H9 (cell line): ENCODE results near the gene SULF2. TPM values are rescaled to one million over a fixed set of nuclear protein-coding genes. Genes with fewer than 3 reads are reported as not detected.

Experiments
- DNase-seq: peaks from one replicate; pipeline ENCODE4 v3.0.0-alpha.2; 2017
- H2AFZ ChIP-seq: one replicate; pipeline ENCODE4 v1.6.1; 2013; ENCODE audit warnings: mild to moderate bottlenecking, low read length, control low read depth, moderate library complexity
- H2AK5ac ChIP-seq: 2 replicates; pipeline ENCODE4 v1.6.1; 2013; ENCODE audit warnings: low read length, control low read depth, mixed read lengths; ENCODE audit not compliant: insufficient read length
- H2BK120ac ChIP-seq: one replicate; pipeline ENCODE4 v1.6.1; 2013; ENCODE audit warnings: low read depth, mild to moderate bottlenecking, low read length, control low read depth, inconsistent platforms; ENCODE audit not compliant: poor library complexity, severe bottlenecking
- H2BK12ac ChIP-seq: 2 replicates; pipeline ENCODE4 v1.6.1; 2013; ENCODE audit warnings: low read length, control low read depth, mixed read lengths, low read depth; ENCODE audit not compliant: insufficient read length
- H2BK15ac ChIP-seq: 2 replicates; pipeline ENCODE4 v1.6.1; 2013; ENCODE audit warnings: low read depth, low read length, control low read depth
- H2BK20ac ChIP-seq: one replicate; pipeline ENCODE4 v1.6.1; 2013; ENCODE audit warnings: low read depth, mild to moderate bottlenecking, low read length, control low read depth, inconsistent platforms; ENCODE audit not compliant: poor library complexity, severe bottlenecking
- H2BK5ac ChIP-seq: 2 replicates; pipeline ENCODE4 v1.6.1; 2013; ENCODE audit warnings: low read length, control low read depth, mixed read lengths; ENCODE audit not compliant: insufficient read length
- H3K14ac ChIP-seq: 2 replicates; pipeline ENCODE4 v1.6.1; 2013; ENCODE audit warnings: low read length, control low read depth; ENCODE audit not compliant: insufficient read depth
- H3K18ac ChIP-seq: 2 replicates; pipeline ENCODE4 v1.6.1; 2013; ENCODE audit warnings: low read depth, mild to moderate bottlenecking, mixed read lengths, low read length, control low read depth; ENCODE audit not compliant: insufficient read length
- H3K23ac ChIP-seq: 2 replicates; pipeline ENCODE4 v1.6.1; 2013; ENCODE audit warnings: low read length, control low read depth, mixed read lengths, low read depth; ENCODE audit not compliant: insufficient read length
- H3K23me2 ChIP-seq: 2 replicates; pipeline ENCODE4 v1.6.1; 2013; ENCODE audit warnings: low read depth, mild to moderate bottlenecking, mixed read lengths, low read length, control low read depth; ENCODE audit not compliant: insufficient read length, poor library complexity, severe bottlenecking
- H3K27ac ChIP-seq: 2 replicates; pipeline ENCODE4 v1.5.1; 2013; ENCODE audit warnings: low read length, control low read depth, mixed read lengths, low read depth; ENCODE audit not compliant: insufficient read length
- H3K27me3 ChIP-seq: 2 replicates; pipeline ENCODE4 v1.6.1; 2013; ENCODE audit warnings: low read length, control low read depth, inconsistent platforms; ENCODE audit not compliant: insufficient read depth
- H3K4ac ChIP-seq: 2 replicates; pipeline ENCODE4 v1.6.1; 2013; ENCODE audit warnings: low read depth, mild to moderate bottlenecking, control low read depth, inconsistent platforms, low read length, moderate library complexity
- H3K4me1 ChIP-seq: 2 replicates; pipeline ENCODE4 v1.6.1; 2013; ENCODE audit warnings: low read length, control low read depth, inconsistent platforms; ENCODE audit not compliant: insufficient read depth
- H3K4me2 ChIP-seq: 2 replicates; pipeline ENCODE4 v1.6.1; 2013; ENCODE audit warnings: low read length, control low read depth, mixed read lengths; ENCODE audit not compliant: insufficient read length, insufficient read depth
- H3K56ac ChIP-seq: 2 replicates; pipeline ENCODE4 v1.6.1; 2013; ENCODE audit warnings: low read depth, mild to moderate bottlenecking, mixed read lengths, low read length, control low read depth; ENCODE audit not compliant: insufficient read length
- H3K79me1 ChIP-seq: 2 replicates; pipeline ENCODE4 v1.6.1; 2013; ENCODE audit warnings: low read depth, mild to moderate bottlenecking, moderate library complexity, low read length, control low read depth, inconsistent platforms; ENCODE audit not compliant: insufficient read depth, poor library complexity, severe bottlenecking
- H3K79me2 ChIP-seq: 2 replicates; pipeline ENCODE4 v1.6.1; 2013; ENCODE audit warnings: low read length, control low read depth, inconsistent platforms; ENCODE audit not compliant: insufficient read depth
- H3K9ac ChIP-seq: 2 replicates; pipeline ENCODE4 v1.6.1; 2013; ENCODE audit warnings: low read length, control low read depth, mixed read lengths; ENCODE audit not compliant: insufficient read length; ENCODE audit errors: extremely low read depth
- H3K9me3 ChIP-seq: one replicate; pipeline ENCODE4 v1.6.1; 2013; ENCODE audit warnings: low read depth, low read length, inconsistent platforms; ENCODE audit not compliant: control insufficient read depth
- H3T11ph ChIP-seq: one replicate; pipeline ENCODE4 v1.6.1; 2013; ENCODE audit warnings: mild to moderate bottlenecking, low read length, control low read depth, inconsistent platforms
- H4K20me1 ChIP-seq: one replicate; pipeline ENCODE4 v1.6.1; 2013; ENCODE audit not compliant: control insufficient read depth, insufficient read length, insufficient read depth
- H4K5ac ChIP-seq: 2 replicates; pipeline ENCODE4 v1.6.1; 2013; ENCODE audit warnings: low read depth, mild to moderate bottlenecking, mixed read lengths, low read length, control low read depth; ENCODE audit not compliant: insufficient read length
- H4K8ac ChIP-seq: replicated peaks from 2 replicates; pipeline ENCODE4 v1.6.1; 2013; ENCODE audit warnings: low read length, control low read depth, mixed read lengths, low read depth; ENCODE audit not compliant: insufficient read length
- H4K91ac ChIP-seq: 2 replicates; pipeline ENCODE4 v1.6.1; 2013; ENCODE audit warnings: low read depth, mild to moderate bottlenecking, moderate library complexity, mixed read lengths, low read length, control low read depth; ENCODE audit not compliant: insufficient read length
- H3K27ac Mint-ChIP-seq, 3 experiments: 2 replicates in 2 of 3; 3 replicates in 1 of 3; pipeline ENCODE4 v1.8.0; 2020 to 2021; ENCODE audit warnings: mixed read lengths in 3 of 3, mild to moderate bottlenecking in 1 of 3, moderate library complexity in 1 of 3
- H3K27me3 Mint-ChIP-seq: 2 replicates; pipeline ENCODE4 v1.8.0; 2021; ENCODE audit warnings: low read depth, mild to moderate bottlenecking, moderate library complexity, mixed read lengths
- H3K36me3 Mint-ChIP-seq, 3 experiments: 2 replicates in 2 of 3; 3 replicates in 1 of 3; pipeline ENCODE4 v1.8.0; 2020 to 2021; ENCODE audit warnings: low read depth in 3 of 3, mixed read lengths in 3 of 3; ENCODE audit not compliant: insufficient read depth in 1 of 3
- H3K4me1 Mint-ChIP-seq, 2 experiments: 2 replicates each; pipeline ENCODE4 v1.8.0; 2020; ENCODE audit warnings: mixed read lengths in 2 of 2
- H3K4me3 Mint-ChIP-seq, 2 experiments: 2 replicates in 1 of 2; 3 replicates in 1 of 2; pipeline ENCODE4 v1.8.0; 2020 to 2021; ENCODE audit warnings: mild to moderate bottlenecking in 2 of 2, mixed read lengths in 2 of 2, moderate library complexity in 1 of 2
- H3K9me3 Mint-ChIP-seq, 2 experiments: 2 replicates in 1 of 2; 3 replicates in 1 of 2; pipeline ENCODE4 v1.8.0; 2020; ENCODE audit warnings: mild to moderate bottlenecking in 2 of 2, mixed read lengths in 2 of 2, moderate library complexity in 1 of 2
- CTCF ChIP-seq: fragments of 200-600 bp; sonication (generic); conservative IDR thresholded peaks from 3 replicates; pipeline ENCODE4 v1.8.0; 2021; ENCODE audit warnings: antibody characterized with exemption, mild to moderate bottlenecking
- total RNA-seq: library from RNA; stranded (reverse); gene quantifications from 2 replicates; pipeline ENCODE4 v1.2.1, GENCODE V29; 2021

The SULF2 gene
- total RNA-seq, 1 experiment from 2014 or later, result 31.2 TPM

GRCh38 chr20:47631078-47631477 lies 154.2 kb downstream of the SULF2 start:
- no peak overlapping the region for H3K56ac ChIP-seq
- H3K27me3 ChIP-seq, result no peaks in the 10 kb centered on the region
- no peak for TF ChIP-seq CTCF
- H3K23me2 ChIP-seq, result no peaks in the 10 kb centered on the region
- H3K4me3 Mint-ChIP-seq, result no peak overlapping the region
- H3K79me2 ChIP-seq, result no peaks in the 10 kb centered on the region
- H2AK5ac ChIP-seq, result no peak overlapping the region
- H4K5ac ChIP-seq, result no peak overlapping the region
- H3K27me3 Mint-ChIP-seq, result no peaks in the 10 kb centered on the region
- H4K20me1 ChIP-seq, result no peaks in the 10 kb centered on the region
- H3K4me1 ChIP-seq, result no peaks in the 10 kb centered on the region
- no peak overlapping the region for H3K23ac ChIP-seq
- no peak overlapping the region for H2BK12ac ChIP-seq
- no peak for DNase-seq
- H3K36me3 Mint-ChIP-seq, result peaks cover 9 to 27% (median 26%) of the 10 kb centered on the region in 3 experiments; a peak in 6 of 7 replicates
- H3T11ph ChIP-seq, result no peak overlapping the region
- H3K27ac ChIP-seq, result no peak overlapping the region
- no peak overlapping the region for H4K91ac ChIP-seq
- H4K8ac ChIP-seq, result no peak overlapping the region
- H3K4ac ChIP-seq, result no peak overlapping the region
- no peaks in the 10 kb centered on the region for H3K9me3 ChIP-seq
- no peak overlapping the region for H3K9ac ChIP-seq
- no peak overlapping the region for H3K27ac Mint-ChIP-seq
- H3K4me2 ChIP-seq, result no peak overlapping the region
- no peak overlapping the region for H2BK20ac ChIP-seq
- no peaks in the 10 kb centered on the region for H3K9me3 Mint-ChIP-seq
- H3K14ac ChIP-seq, result no peak overlapping the region
- H2BK15ac ChIP-seq, result no peak overlapping the region
- no peak overlapping the region for H2BK120ac ChIP-seq
- H3K4me1 Mint-ChIP-seq, result no peaks in the 10 kb centered on the region
- H3K79me1 ChIP-seq, result no peaks in the 10 kb centered on the region
- H2AFZ ChIP-seq, result no peak overlapping the region
- no peak overlapping the region for H2BK5ac ChIP-seq
- H3K18ac ChIP-seq, result no peak overlapping the region
